H9 (cell line): ENCODE results near the gene DNAAF3. TPM values are rescaled to one million over a fixed set of nuclear protein-coding genes. Genes with fewer than 3 reads are reported as not detected.

ENCODE experiments used
- DNase-seq: peaks from one replicate; pipeline ENCODE4 v3.0.0-alpha.2; 2017
- H2AFZ ChIP-seq: one replicate; pipeline ENCODE4 v1.6.1; 2013; ENCODE audit warnings: mild to moderate bottlenecking, low read length, control low read depth, moderate library complexity
- H2AK5ac ChIP-seq: 2 replicates; pipeline ENCODE4 v1.6.1; 2013; ENCODE audit warnings: low read length, control low read depth, mixed read lengths; ENCODE audit not compliant: insufficient read length
- H2BK120ac ChIP-seq: one replicate; pipeline ENCODE4 v1.6.1; 2013; ENCODE audit warnings: low read depth, mild to moderate bottlenecking, low read length, control low read depth, inconsistent platforms; ENCODE audit not compliant: poor library complexity, severe bottlenecking
- H2BK12ac ChIP-seq: 2 replicates; pipeline ENCODE4 v1.6.1; 2013; ENCODE audit warnings: low read length, control low read depth, mixed read lengths, low read depth; ENCODE audit not compliant: insufficient read length
- H2BK15ac ChIP-seq: 2 replicates; pipeline ENCODE4 v1.6.1; 2013; ENCODE audit warnings: low read depth, low read length, control low read depth
- H2BK20ac ChIP-seq: one replicate; pipeline ENCODE4 v1.6.1; 2013; ENCODE audit warnings: low read depth, mild to moderate bottlenecking, low read length, control low read depth, inconsistent platforms; ENCODE audit not compliant: poor library complexity, severe bottlenecking
- H2BK5ac ChIP-seq: 2 replicates; pipeline ENCODE4 v1.6.1; 2013; ENCODE audit warnings: low read length, control low read depth, mixed read lengths; ENCODE audit not compliant: insufficient read length
- H3K14ac ChIP-seq: 2 replicates; pipeline ENCODE4 v1.6.1; 2013; ENCODE audit warnings: low read length, control low read depth; ENCODE audit not compliant: insufficient read depth
- H3K18ac ChIP-seq: 2 replicates; pipeline ENCODE4 v1.6.1; 2013; ENCODE audit warnings: low read depth, mild to moderate bottlenecking, mixed read lengths, low read length, control low read depth; ENCODE audit not compliant: insufficient read length
- H3K23ac ChIP-seq: 2 replicates; pipeline ENCODE4 v1.6.1; 2013; ENCODE audit warnings: low read length, control low read depth, mixed read lengths, low read depth; ENCODE audit not compliant: insufficient read length
- H3K23me2 ChIP-seq: 2 replicates; pipeline ENCODE4 v1.6.1; 2013; ENCODE audit warnings: low read depth, mild to moderate bottlenecking, mixed read lengths, low read length, control low read depth; ENCODE audit not compliant: insufficient read length, poor library complexity, severe bottlenecking
- H3K27ac ChIP-seq: 2 replicates; pipeline ENCODE4 v1.5.1; 2013; ENCODE audit warnings: low read length, control low read depth, mixed read lengths, low read depth; ENCODE audit not compliant: insufficient read length
- H3K27me3 ChIP-seq: 2 replicates; pipeline ENCODE4 v1.6.1; 2013; ENCODE audit warnings: low read length, control low read depth, inconsistent platforms; ENCODE audit not compliant: insufficient read depth
- H3K4ac ChIP-seq: 2 replicates; pipeline ENCODE4 v1.6.1; 2013; ENCODE audit warnings: low read depth, mild to moderate bottlenecking, control low read depth, inconsistent platforms, low read length, moderate library complexity
- H3K4me1 ChIP-seq: 2 replicates; pipeline ENCODE4 v1.6.1; 2013; ENCODE audit warnings: low read length, control low read depth, inconsistent platforms; ENCODE audit not compliant: insufficient read depth
- H3K4me2 ChIP-seq: 2 replicates; pipeline ENCODE4 v1.6.1; 2013; ENCODE audit warnings: low read length, control low read depth, mixed read lengths; ENCODE audit not compliant: insufficient read length, insufficient read depth
- H3K56ac ChIP-seq: 2 replicates; pipeline ENCODE4 v1.6.1; 2013; ENCODE audit warnings: low read depth, mild to moderate bottlenecking, mixed read lengths, low read length, control low read depth; ENCODE audit not compliant: insufficient read length
- H3K79me1 ChIP-seq: 2 replicates; pipeline ENCODE4 v1.6.1; 2013; ENCODE audit warnings: low read depth, mild to moderate bottlenecking, moderate library complexity, low read length, control low read depth, inconsistent platforms; ENCODE audit not compliant: insufficient read depth, poor library complexity, severe bottlenecking
- H3K79me2 ChIP-seq: 2 replicates; pipeline ENCODE4 v1.6.1; 2013; ENCODE audit warnings: low read length, control low read depth, inconsistent platforms; ENCODE audit not compliant: insufficient read depth
- H3K9ac ChIP-seq: 2 replicates; pipeline ENCODE4 v1.6.1; 2013; ENCODE audit warnings: low read length, control low read depth, mixed read lengths; ENCODE audit not compliant: insufficient read length; ENCODE audit errors: extremely low read depth
- H3K9me3 ChIP-seq: one replicate; pipeline ENCODE4 v1.6.1; 2013; ENCODE audit warnings: low read depth, low read length, inconsistent platforms; ENCODE audit not compliant: control insufficient read depth
- H3T11ph ChIP-seq: one replicate; pipeline ENCODE4 v1.6.1; 2013; ENCODE audit warnings: mild to moderate bottlenecking, low read length, control low read depth, inconsistent platforms
- H4K20me1 ChIP-seq: one replicate; pipeline ENCODE4 v1.6.1; 2013; ENCODE audit not compliant: control insufficient read depth, insufficient read length, insufficient read depth
- H4K5ac ChIP-seq: 2 replicates; pipeline ENCODE4 v1.6.1; 2013; ENCODE audit warnings: low read depth, mild to moderate bottlenecking, mixed read lengths, low read length, control low read depth; ENCODE audit not compliant: insufficient read length
- H4K8ac ChIP-seq: replicated peaks from 2 replicates; pipeline ENCODE4 v1.6.1; 2013; ENCODE audit warnings: low read length, control low read depth, mixed read lengths, low read depth; ENCODE audit not compliant: insufficient read length
- H4K91ac ChIP-seq: 2 replicates; pipeline ENCODE4 v1.6.1; 2013; ENCODE audit warnings: low read depth, mild to moderate bottlenecking, moderate library complexity, mixed read lengths, low read length, control low read depth; ENCODE audit not compliant: insufficient read length
- H3K27ac Mint-ChIP-seq, 3 experiments: 2 replicates in 2 of 3; 3 replicates in 1 of 3; pipeline ENCODE4 v1.8.0; 2020 to 2021; ENCODE audit warnings: mixed read lengths in 3 of 3, mild to moderate bottlenecking in 1 of 3, moderate library complexity in 1 of 3
- H3K27me3 Mint-ChIP-seq: 2 replicates; pipeline ENCODE4 v1.8.0; 2021; ENCODE audit warnings: low read depth, mild to moderate bottlenecking, moderate library complexity, mixed read lengths
- H3K36me3 Mint-ChIP-seq, 3 experiments: 2 replicates in 2 of 3; 3 replicates in 1 of 3; pipeline ENCODE4 v1.8.0; 2020 to 2021; ENCODE audit warnings: low read depth in 3 of 3, mixed read lengths in 3 of 3; ENCODE audit not compliant: insufficient read depth in 1 of 3
- H3K4me1 Mint-ChIP-seq, 2 experiments: 2 replicates each; pipeline ENCODE4 v1.8.0; 2020; ENCODE audit warnings: mixed read lengths in 2 of 2
- H3K4me3 Mint-ChIP-seq, 2 experiments: 2 replicates in 1 of 2; 3 replicates in 1 of 2; pipeline ENCODE4 v1.8.0; 2020 to 2021; ENCODE audit warnings: mild to moderate bottlenecking in 2 of 2, mixed read lengths in 2 of 2, moderate library complexity in 1 of 2
- H3K9me3 Mint-ChIP-seq, 2 experiments: 2 replicates in 1 of 2; 3 replicates in 1 of 2; pipeline ENCODE4 v1.8.0; 2020; ENCODE audit warnings: mild to moderate bottlenecking in 2 of 2, mixed read lengths in 2 of 2, moderate library complexity in 1 of 2
- CTCF ChIP-seq: fragments of 200-600 bp; sonication (generic); conservative IDR thresholded peaks from 3 replicates; pipeline ENCODE4 v1.8.0; 2021; ENCODE audit warnings: antibody characterized with exemption, mild to moderate bottlenecking
- WGBS: extraction: QIAGEN DNeasy Blood & Tissue Kit; methylation state at CpG from one replicate; pipeline ENCODE4 v1.1.7; 2013; ENCODE audit warnings: missing lambda C conversion rate, low lambda C conversion rate, mixed read lengths; ENCODE audit not compliant: insufficient read length; ENCODE audit errors: extremely low coverage; 5-methylcytosine and 5-hydroxymethylcytosine counted together
- total RNA-seq: library from RNA; stranded (reverse); gene quantifications from 2 replicates; pipeline ENCODE4 v1.2.1, GENCODE V29; 2021

Gene DNAAF3
- total RNA-seq, 1 experiment from 2014 or later = 4.6 TPM

GRCh38 chr19:55111238-55111831 lies 55.1 kb downstream of the DNAAF3 start:
- no peak overlapping the region for H2AFZ ChIP-seq
- no peak overlapping the region for H3K4me2 ChIP-seq
- H3K56ac ChIP-seq = no peak overlapping the region
- H4K20me1 ChIP-seq = no peaks in the 10 kb centered on the region
- Mint-ChIP-seq H3K4me1 (peaks cover 12 to 20% of the 10 kb centered on the region in 2 experiments), H3K9me3 (no peaks in the 10 kb centered on the region), H3K27ac (no peak overlapping the region), H3K4me3 (no peak overlapping the region; a peak in 1 of 5 replicates), H3K27me3 (no peaks in the 10 kb centered on the region), H3K36me3 (peaks cover 8 to 24% (median 21%) of the 10 kb centered on the region in 3 experiments; a peak in 6 of 7 replicates)
- H3K18ac ChIP-seq = no peak overlapping the region
- no CpG with 5 or more reads among the region's 21 CpGs for WGBS
- no peak overlapping the region for H3K9ac ChIP-seq
- H3T11ph ChIP-seq = no peak overlapping the region
- H2BK5ac ChIP-seq = no peak overlapping the region
- peaks cover 5% of the 10 kb centered on the region for H3K79me1 ChIP-seq
- no peak overlapping the region for H3K4ac ChIP-seq
- no peak overlapping the region for H3K23ac ChIP-seq
- H3K79me2 ChIP-seq = peaks cover 4% of the 10 kb centered on the region; the same call in 1 of the 2 replicates
- no peak overlapping the region for H4K8ac ChIP-seq
- no peaks in the 10 kb centered on the region for H3K27me3 ChIP-seq
- H3K23me2 ChIP-seq = peaks cover 6% of the 10 kb centered on the region
- TF ChIP-seq CTCF = no peak
- H2BK15ac ChIP-seq = no peak overlapping the region
- H3K9me3 ChIP-seq = no peaks in the 10 kb centered on the region
- no peak overlapping the region for H2BK120ac ChIP-seq
- H3K14ac ChIP-seq = no peak overlapping the region
- no peak overlapping the region for H4K5ac ChIP-seq
- H3K4me1 ChIP-seq = no peaks in the 10 kb centered on the region
- H3K27ac ChIP-seq = no peak overlapping the region
- H2AK5ac ChIP-seq = no peak overlapping the region
- DNase-seq = no peak
- no peak overlapping the region for H4K91ac ChIP-seq
- H2BK20ac ChIP-seq = no peak overlapping the region
- H2BK12ac ChIP-seq = no peak overlapping the region
